ENCODE results near the gene UBE2L6. TPM values are rescaled to one million over a fixed set of nuclear protein-coding genes. Genes with fewer than 3 reads are reported as not detected.

Gene UBE2L6
- total RNA-seq, 1 donor from 2014 or later: 48.1 TPM

GRCh38 chr11:57511741-57512430 is 55.6 kb downstream of the UBE2L6 start:
- no peak for DNase-seq (ENCODE audit: extremely low spot score in 2 of 2)
- H3K27ac ChIP-seq: no peak overlapping the region
- H3K27me3 ChIP-seq: no peaks in the 10 kb centered on the region
- no peak for TF ChIP-seq POLR2A (IDR thresholded peaks at IDR 0.05)
- TF ChIP-seq, protein P1, sequence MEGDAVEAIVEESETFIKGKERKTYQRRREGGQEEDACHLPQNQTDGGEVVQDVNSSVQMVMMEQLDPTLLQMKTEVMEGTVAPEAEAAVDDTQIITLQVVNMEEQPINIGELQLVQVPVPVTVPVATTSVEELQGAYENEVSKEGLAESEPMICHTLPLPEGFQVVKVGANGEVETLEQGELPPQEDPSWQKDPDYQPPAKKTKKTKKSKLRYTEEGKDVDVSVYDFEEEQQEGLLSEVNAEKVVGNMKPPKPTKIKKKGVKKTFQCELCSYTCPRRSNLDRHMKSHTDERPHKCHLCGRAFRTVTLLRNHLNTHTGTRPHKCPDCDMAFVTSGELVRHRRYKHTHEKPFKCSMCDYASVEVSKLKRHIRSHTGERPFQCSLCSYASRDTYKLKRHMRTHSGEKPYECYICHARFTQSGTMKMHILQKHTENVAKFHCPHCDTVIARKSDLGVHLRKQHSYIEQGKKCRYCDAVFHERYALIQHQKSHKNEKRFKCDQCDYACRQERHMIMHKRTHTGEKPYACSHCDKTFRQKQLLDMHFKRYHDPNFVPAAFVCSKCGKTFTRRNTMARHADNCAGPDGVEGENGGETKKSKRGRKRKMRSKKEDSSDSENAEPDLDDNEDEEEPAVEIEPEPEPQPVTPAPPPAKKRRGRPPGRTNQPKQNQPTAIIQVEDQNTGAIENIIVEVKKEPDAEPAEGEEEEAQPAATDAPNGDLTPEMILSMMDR (IDR thresholded peaks at IDR 0.05): no peak
- TF ChIP-seq POLR2AphosphoS5 (IDR thresholded peaks at IDR 0.05; ENCODE audit: insufficient read depth in 1 of 2, low read depth in 1 of 2): no peak
- intact Hi-C loops (cut with DNase I): no loop called here
- peaks cover 24% of the 10 kb centered on the region for H3K4me1 ChIP-seq
- H3K4me3 ChIP-seq: no peak overlapping the region
- no peaks in the 10 kb centered on the region for H3K9me3 ChIP-seq
- no peaks in the 10 kb centered on the region for H3K36me3 ChIP-seq

DNA sequence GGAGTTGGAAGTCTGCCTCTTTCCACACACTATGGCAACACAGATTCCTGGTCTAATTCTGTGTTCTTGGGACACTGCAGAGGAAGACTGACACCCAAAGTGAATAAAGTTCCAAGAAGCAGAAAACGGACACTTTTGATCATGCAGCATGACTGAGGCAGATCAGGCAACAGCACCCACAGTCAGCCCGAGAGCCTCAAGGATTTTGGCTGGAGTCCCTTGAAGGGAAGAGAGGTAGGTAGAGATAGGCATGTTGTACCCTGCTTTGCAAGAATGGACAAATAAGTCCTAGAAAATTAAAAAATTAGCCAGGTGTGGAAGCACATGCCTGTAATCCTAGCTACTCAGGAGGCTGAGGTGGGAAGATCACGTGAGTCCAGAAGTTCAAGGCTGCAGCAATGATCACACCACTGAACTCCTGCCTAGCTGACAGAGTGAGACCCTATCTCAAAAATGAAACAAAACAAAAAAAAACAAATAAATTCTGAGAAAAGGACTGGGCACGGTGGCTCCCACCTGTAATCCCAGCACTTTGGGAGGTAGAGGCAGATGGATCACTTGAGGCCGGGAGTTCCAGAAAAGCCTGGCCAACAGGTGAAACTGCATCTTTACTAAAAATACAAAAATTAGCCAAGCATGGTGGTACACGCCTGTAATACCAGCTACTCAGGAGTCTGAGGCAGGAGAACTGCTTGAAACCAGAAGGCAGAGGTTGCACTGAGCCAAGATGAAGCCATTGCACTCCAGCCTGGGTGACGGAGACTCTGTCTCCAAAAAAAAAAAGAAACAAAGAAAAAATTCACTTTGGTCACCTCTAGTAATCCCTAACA is 58.9 kb downstream of the UBE2L6 start:
- H3K4me3 ChIP-seq: no peak overlapping the region
- H3K4me1 ChIP-seq: peaks cover 8% of the 10 kb centered on the region
- intact Hi-C loops (cut with DNase I): no loop called here
- no peaks in the 10 kb centered on the region for H3K9me3 ChIP-seq
- H3K27me3 ChIP-seq: no peaks in the 10 kb centered on the region
- no peak for DNase-seq (ENCODE audit: extremely low spot score in 2 of 2)
- H3K36me3 ChIP-seq: no peaks in the 10 kb centered on the region
- no peak overlapping the region for H3K27ac ChIP-seq
- TF ChIP-seq, protein P1 (IDR thresholded peaks at IDR 0.05): no peak
- no peak for TF ChIP-seq POLR2AphosphoS5 (IDR thresholded peaks at IDR 0.05; ENCODE audit: insufficient read depth in 1 of 2, low read depth in 1 of 2)
- no peak for TF ChIP-seq POLR2A (IDR thresholded peaks at IDR 0.05)

- no peaks in the 10 kb centered on the region for H3K9me3 ChIP-seq
- H3K36me3 ChIP-seq: no peaks in the 10 kb centered on the region
- intact Hi-C loops (cut with DNase I): no loop called here
- TF ChIP-seq POLR2A (IDR thresholded peaks at IDR 0.05) (no peak), POLR2AphosphoS5 (IDR thresholded peaks at IDR 0.05; ENCODE audit: insufficient read depth in 1 of 2, low read depth in 1 of 2) (no peak)
- TF ChIP-seq, protein P1 (IDR thresholded peaks at IDR 0.05): no peak
- H3K4me1 ChIP-seq: no peaks in the 10 kb centered on the region
- H3K27ac ChIP-seq: no peak overlapping the region
- no peaks in the 10 kb centered on the region for H3K27me3 ChIP-seq
- DNase-seq (ENCODE audit: extremely low spot score in 2 of 2): no peak
- H3K4me3 ChIP-seq: no peak overlapping the region
These were observed 61.0 kb downstream of the UBE2L6 start for GRCh38 chr11:57506522-57506921.

- intact Hi-C loops (cut with DNase I): no loop called here
- H3K4me3 ChIP-seq: no peak overlapping the region
- H3K27ac ChIP-seq: no peak overlapping the region
- no peak for DNase-seq (ENCODE audit: extremely low spot score in 2 of 2)
- no peaks in the 10 kb centered on the region for H3K36me3 ChIP-seq
- no peaks in the 10 kb centered on the region for H3K27me3 ChIP-seq
- TF ChIP-seq POLR2A (IDR thresholded peaks at IDR 0.05) (no peak), POLR2AphosphoS5 (IDR thresholded peaks at IDR 0.05; ENCODE audit: insufficient read depth in 1 of 2, low read depth in 1 of 2) (no peak)
- TF ChIP-seq, protein P1 (IDR thresholded peaks at IDR 0.05): no peak
- H3K4me1 ChIP-seq: peaks cover 13% of the 10 kb centered on the region
- H3K9me3 ChIP-seq: no peaks in the 10 kb centered on the region
These were observed 63.0 kb downstream of the UBE2L6 start for GRCh38 chr11:57504511-57504910.

GRCh38 chr11:57502870-57503269 is 64.6 kb downstream of the UBE2L6 start:
- no peak overlapping the region for H3K4me3 ChIP-seq
- peaks cover 25% of the 10 kb centered on the region for H3K4me1 ChIP-seq
- no peak for DNase-seq (ENCODE audit: extremely low spot score in 2 of 2)
- TF ChIP-seq POLR2AphosphoS5 (IDR thresholded peaks at IDR 0.05; ENCODE audit: insufficient read depth in 1 of 2, low read depth in 1 of 2) (no peak), POLR2A (IDR thresholded peaks at IDR 0.05) (no peak)
- TF ChIP-seq, protein P1 (IDR thresholded peaks at IDR 0.05): no peak
- intact Hi-C loops (cut with DNase I): no loop called here
- H3K27me3 ChIP-seq: no peaks in the 10 kb centered on the region
- no peaks in the 10 kb centered on the region for H3K36me3 ChIP-seq
- H3K27ac ChIP-seq: no peak overlapping the region
- H3K9me3 ChIP-seq: no peaks in the 10 kb centered on the region

All from vagina (tissue), 2 donors.